HepG2 (cell line): ENCODE results near the gene PRDM11. TPM values are rescaled to one million over a fixed set of nuclear protein-coding genes. Genes with fewer than 3 reads are reported as not detected.

Experiments
- ATAC-seq: fragments of 200-7000 bp; cut with Tn5 transposase; 3 replicates; pipeline ENCODE4 v1.9.1; 2020; ENCODE audit warnings: mild to moderate bottlenecking, moderate library complexity
- BruUV-seq: library from RNA; stranded (reverse); fragments of 400-500 nt; replicated peaks from 2 replicates; lab custom pipeline; 2021; lab: Mats Ljungman, UMichigan
- CTCF ChIA-PET: fragments of 300-600 bp; formaldehyde crosslinking; extraction: SDS; loops from one replicate; lab custom pipeline; 2021; ENCODE audit warnings: low total read pairs, inconsistent platforms, low intra/inter-chr PET ratio; lab: Yijun Ruan, JAX
- POLR2A ChIA-PET: fragments of 350-600 bp; sonication (Branson Sonifier 250); formaldehyde crosslinking; loops from one replicate; lab custom pipeline; 2020; ENCODE audit warnings: antibody characterized with exemption, inconsistent platforms; lab: Yijun Ruan, JAX
- DNase-seq: peaks from one replicate; pipeline ENCODE4 v3.0.0-alpha.2; 2015; ENCODE audit warnings: low spot score
- FAIRE-seq: peaks from 3 replicates; lab custom pipeline; 2011; peaks lifted over from hg19 to GRCh38; lab: Jason Lieb, UNC
- H2AFZ ChIP-seq: one replicate; pipeline ENCODE4 v1.6.1; 2011; ENCODE audit warnings: low read length, inconsistent platforms
- H3K27ac ChIP-seq: fragments of 300-600 bp; 3 replicates; pipeline ENCODE4 v1.8.0; 2011; ENCODE audit warnings: mixed run types, mild to moderate bottlenecking, mixed read lengths, low read length, inconsistent platforms; ENCODE audit not compliant: insufficient read depth; ENCODE audit errors: extremely low read length
- H3K27me3 ChIP-seq, 2 experiments: fragments of 200-600 bp in 1 of 2; 2 replicates in 1 of 2; 3 replicates in 1 of 2; pipeline versions ENCODE4 v1.6.0 to v1.8.0; 2011; ENCODE audit warnings: low read length in 2 of 2, mild to moderate bottlenecking in 2 of 2, moderate library complexity in 2 of 2, inconsistent platforms in 1 of 2; ENCODE audit not compliant: insufficient read depth in 2 of 2, control insufficient read depth in 1 of 2
- H3K36me3 ChIP-seq, 2 experiments: fragments of 200-600 bp in 1 of 2; replicated peaks in 1 of 2; 2 replicates in 1 of 2; 3 replicates in 1 of 2; pipeline versions ENCODE4 v1.5.1 to v1.8.0; 2011; ENCODE audit warnings: low read length in 2 of 2, inconsistent platforms in 1 of 2; ENCODE audit not compliant: insufficient read depth in 2 of 2, control insufficient read depth in 1 of 2
- H3K4me1 ChIP-seq: 2 replicates; pipeline ENCODE4 v1.5.1; 2012; ENCODE audit warnings: low read length, inconsistent platforms; ENCODE audit not compliant: insufficient read depth
- H3K4me2 ChIP-seq: 2 replicates; pipeline ENCODE4 v1.6.0; 2011; ENCODE audit warnings: low read depth, low read length, inconsistent platforms
- H3K4me3 ChIP-seq, 3 experiments: fragments of 200-600 bp in 1 of 3; sonication (generic), shearing (Covaris generic) in 1 of 3; replicated peaks in 1 of 3; 2 replicates each; pipeline ENCODE4 v1.5.1; 2011 to 2016; ENCODE audit warnings: low read length in 3 of 3, inconsistent platforms in 2 of 3, low read depth in 2 of 3, mild to moderate bottlenecking in 2 of 3, control low read depth in 1 of 3, mixed read lengths in 1 of 3; ENCODE audit not compliant: insufficient read depth in 1 of 3
- H3K79me2 ChIP-seq: one replicate; pipeline ENCODE4 v1.6.1; 2011; ENCODE audit warnings: low read length, inconsistent platforms; ENCODE audit not compliant: insufficient read depth
- H3K9ac ChIP-seq: 2 replicates; pipeline ENCODE4 v1.6.0; 2011; ENCODE audit warnings: mild to moderate bottlenecking, low read depth, low read length, inconsistent platforms; ENCODE audit not compliant: insufficient read depth
- H3K9me3 ChIP-seq: 2 replicates; pipeline ENCODE4 v1.5.1; 2012; ENCODE audit warnings: mild to moderate bottlenecking, low read length
- H4K20me1 ChIP-seq: 2 replicates; pipeline ENCODE4 v1.6.0; 2011; ENCODE audit warnings: inconsistent platforms, mild to moderate bottlenecking, low read length, moderate library complexity; ENCODE audit not compliant: insufficient read depth
- CTCF ChIP-seq: sonication (generic); formaldehyde crosslinking; IDR thresholded peaks from 2 replicates; pipeline ENCODE4 v1.5.0; 2020; ENCODE audit warnings: mild to moderate bottlenecking, missing genetic modification reagents, moderate library complexity
- FIP1L1 ChIP-seq: fragments of 200-400 bp; formaldehyde crosslinking; IDR thresholded peaks from 2 replicates; pipeline ENCODE4 v1.6.1; 2018; ENCODE audit warnings: low read depth, mild to moderate bottlenecking, low read length, moderate library complexity, borderline replicate concordance; ENCODE audit not compliant: insufficient read depth
- GFI1 ChIP-seq: sonication (generic); formaldehyde crosslinking; IDR thresholded peaks from 2 replicates; pipeline ENCODE4 v1.5.0; 2020; ENCODE audit warnings: missing genetic modification reagents, mild to moderate bottlenecking, borderline replicate concordance
- KLF9 ChIP-seq: IDR thresholded peaks from 2 replicates; pipeline ENCODE4 v1.6.1; 2016; ENCODE audit warnings: low read depth
- POLR2AphosphoS2 ChIP-seq: IDR thresholded peaks from 2 replicates; pipeline ENCODE4 v1.6.1; 2011; ENCODE audit warnings: low read depth, low read length, improper control_type of control experiment
- PTBP1 ChIP-seq: fragments of 200-400 bp; formaldehyde crosslinking; IDR thresholded peaks from 2 replicates; pipeline ENCODE4 v1.6.1; 2018; ENCODE audit warnings: low read length, low read depth; ENCODE audit not compliant: poor library complexity, severe bottlenecking
- SOX13 ChIP-seq, 3 experiments: fragments of 450-650 bp in 1 of 3; sonication (generic) in 1 of 3; formaldehyde crosslinking in 1 of 3; IDR thresholded peaks in 2 of 3; conservative IDR thresholded peaks in 1 of 3; 2 replicates each; pipeline versions ENCODE4 v1.5.0 to v1.6.1; 2016 to 2020; ENCODE audit warnings: antibody characterized with exemption in 1 of 3, mild to moderate bottlenecking in 1 of 3, missing compliant biosample characterization in 1 of 3, missing genetic modification reagents in 1 of 3, moderate library complexity in 1 of 3
- TCF12 ChIP-seq, 2 experiments: fragments of 450-650 bp in 1 of 2; sonication (generic) in 1 of 2; formaldehyde crosslinking in 1 of 2; IDR thresholded peaks; 2 replicates each; pipeline versions ENCODE4 v1.6.1 to v1.8.0; 2017 to 2022; ENCODE audit warnings: antibody characterized with exemption in 1 of 2, mild to moderate bottlenecking in 1 of 2, missing genetic modification reagents in 1 of 2, moderate library complexity in 1 of 2
- YY1 ChIP-seq: IDR thresholded peaks from 2 replicates; pipeline ENCODE4 v1.6.1; 2011; ENCODE audit warnings: low read length, low read depth, moderate library complexity, mild to moderate bottlenecking; ENCODE audit not compliant: insufficient read depth, insufficient replicate concordance
- ZFP41 ChIP-seq: sonication (generic); formaldehyde crosslinking; IDR thresholded peaks from 2 replicates; pipeline ENCODE4 v1.4.0; 2020; ENCODE audit warnings: mild to moderate bottlenecking, missing genetic modification reagents, borderline replicate concordance
- ZFP62 ChIP-seq: sonication (generic); formaldehyde crosslinking; IDR thresholded peaks from 2 replicates; pipeline ENCODE4 v1.4.0; 2020; ENCODE audit warnings: missing genetic modification reagents
- ZNF761 ChIP-seq: sonication (generic); formaldehyde crosslinking; conservative IDR thresholded peaks from 2 replicates; pipeline ENCODE4 v1.4.0; 2020; ENCODE audit warnings: mild to moderate bottlenecking, missing genetic modification reagents
- WGBS: methylation state at CpG from one replicate; pipeline ENCODE4 v1.1.6; 2017; ENCODE audit warnings: low lambda C conversion rate; 5-methylcytosine and 5-hydroxymethylcytosine counted together
- in situ Hi-C: cut with HindIII; loops from 2 replicates; pipeline ENCODE4 v1.10.0; 2017; ENCODE audit warnings: low pct_unique_long_range_greater_than_20kb; ENCODE audit not compliant: extremely low pct_ligation_motif_present
- intact Hi-C: fragments of 100-400 bp; cut with micrococcal nuclease; formaldehyde crosslinking; loops from one replicate; pipeline ENCODE4 v1.10.0; 2022; ENCODE audit not compliant: unreplicated experiment
- polyA plus RNA-seq, 8 experiments: library from polyadenylated mRNA; depleted of rRNA in 3 of 8; stranded (reverse) in 7 of 8; unstranded in 1 of 8; fragments of >200 nt; fragmentation: Illumina TruSeq in 4 of 8; extraction: Trizol in 4 of 8; gene quantifications; 2 replicates each; pipeline versions ENCODE4 v1.2.1 to v1.2.3, GENCODE V29; 2011 to 2016; ENCODE audit warnings: low read depth in 4 of 8, missing spikeins in 1 of 8, mixed read lengths in 1 of 8; ENCODE audit not compliant: insufficient read depth in 1 of 8
- total RNA-seq, 5 experiments: library from RNA; depleted of rRNA; stranded (reverse); fragments of >200 nt; fragmentation: Illumina TruSeq; extraction: Trizol; gene quantifications; 2 replicates each; pipeline ENCODE4 v1.2.3, GENCODE V29; 2016; ENCODE audit warnings: low read depth in 1 of 5
- TF ChIP-seq, protein P1 (sequence below): sonication (generic); formaldehyde crosslinking; IDR thresholded peaks from 2 replicates; pipeline ENCODE4 v1.5.0; 2020; ENCODE audit warnings: mild to moderate bottlenecking, missing genetic modification reagents

PRDM11 gene
- total and polyA plus RNA-seq, 2 of the 13 experiments (the other 11 are each of a cell fraction or from before 2014, with no cell fraction given) = 3.4 to 4.7 TPM

DNA sequence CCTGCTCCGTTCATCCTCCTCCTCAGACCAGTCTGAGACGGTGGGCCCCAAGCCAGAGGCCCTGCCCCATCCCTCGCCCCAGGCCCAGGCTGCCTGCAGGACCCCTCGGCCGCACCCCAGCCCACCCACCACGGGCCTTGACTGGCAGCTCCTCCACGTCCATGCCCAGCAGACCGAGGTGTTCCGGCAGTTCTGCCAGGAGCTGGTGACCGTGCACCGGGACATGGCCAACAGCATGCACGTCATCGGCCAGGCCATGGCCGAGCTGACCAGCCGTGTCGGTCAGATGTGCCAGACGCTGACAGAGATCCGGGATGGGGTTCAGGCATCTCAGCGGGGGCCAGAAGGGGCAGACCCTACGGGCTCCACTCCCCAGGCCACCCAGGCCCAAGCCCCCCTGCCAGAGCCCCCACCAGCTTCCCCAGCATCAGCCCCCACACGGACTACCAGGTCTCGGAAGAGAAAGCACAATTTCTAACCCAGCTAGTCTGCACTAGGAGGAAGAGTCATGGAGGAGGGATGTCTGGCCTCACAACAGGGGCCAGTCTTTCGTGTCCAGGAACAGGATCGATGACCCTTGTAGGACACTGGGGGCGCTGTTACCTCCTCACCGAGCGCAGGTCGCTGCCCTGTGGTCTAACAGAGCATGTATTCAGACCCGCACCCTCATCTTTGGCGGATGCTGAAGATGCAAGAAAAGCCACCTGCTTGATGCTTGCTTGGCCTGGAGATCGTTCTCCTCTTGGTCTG lies 66.3 kb downstream of the PRDM11 start:
- ChIA-PET CTCF (no interaction called here), POLR2A (no interaction called here)
- Histone ChIP-seq H3K9ac (no peak overlapping the region), H3K79me2 (no peaks in the 10 kb centered on the region), H3K9me3 (no peaks in the 10 kb centered on the region), H2AFZ (no peak overlapping the region), H3K36me3 (peaks cover 0 to 7% of the 10 kb centered on the region in 2 experiments; a peak in 4 of 5 replicates), H3K4me1 (no peaks in the 10 kb centered on the region), H4K20me1 (no peaks in the 10 kb centered on the region), H3K27ac (no peak overlapping the region), H3K4me2 (no peak overlapping the region), H3K27me3 (no peaks in the 10 kb centered on the region), H3K4me3 (no peak overlapping the region)
- no TSS peak for BruUV-seq
- ATAC-seq (peak; percentile 58), FAIRE-seq (no peak), DNase-seq (no peak)
- TF ChIP-seq GFI1 (no peak), CTCF (CRISPR knock-in tag) (0 out of 2 replicates have a peak, but pooled peaks have one; percentile 13)
- intact Hi-C loops = no loop called here
- in situ Hi-C loops = no loop called here
- WGBS = 96% methylated on average over 5 of the region's 31 CpGs

DNA sequence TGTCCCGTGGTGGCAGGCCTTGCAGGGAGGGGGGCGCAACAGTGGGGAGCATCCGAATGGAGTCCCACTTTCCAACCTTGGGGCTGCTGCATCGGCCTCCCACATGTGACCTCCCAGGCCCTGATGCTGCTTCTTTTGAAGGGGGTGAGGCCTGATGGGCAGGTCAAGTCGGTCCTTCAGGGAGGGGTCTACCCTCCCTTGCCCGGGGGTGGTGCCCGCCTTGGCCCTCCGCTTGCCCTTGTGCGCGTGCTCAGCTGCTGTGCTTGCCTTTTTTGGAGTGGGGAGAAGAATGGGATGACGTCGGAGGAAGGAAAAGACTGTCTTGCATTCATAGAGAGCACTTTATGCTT lies 66.9 kb downstream of the PRDM11 start:
- CTCF ChIA-PET = no interaction called here
- intact Hi-C loops = no loop called here
- 89% methylated on average over 8 of the region's 12 CpGs for WGBS
- in situ Hi-C loops = no loop called here
- FAIRE-seq (no peak), DNase-seq (no peak), ATAC-seq (no peak)
- BruUV-seq = no TSS peak
- POLR2A ChIA-PET = no interaction called here
- Histone ChIP-seq H3K27ac (no peak overlapping the region), H3K27me3 (no peaks in the 10 kb centered on the region), H3K9me3 (no peaks in the 10 kb centered on the region), H3K4me1 (no peaks in the 10 kb centered on the region), H3K9ac (no peak overlapping the region), H3K79me2 (no peaks in the 10 kb centered on the region), H2AFZ (no peak overlapping the region), H3K4me2 (no peak overlapping the region), H3K4me3 (no peak overlapping the region), H3K36me3 (peaks cover 0 to 7% of the 10 kb centered on the region in 2 experiments; a peak in 4 of 5 replicates), H4K20me1 (no peaks in the 10 kb centered on the region)
- no peak for TF ChIP-seq KLF9
- no peak for TF ChIP-seq FIP1L1
- no peak for TF ChIP-seq ZFP41 (CRISPR knock-in tag)
- no peak for TF ChIP-seq ZFP62
- no peak for TF ChIP-seq ZNF761
- TF ChIP-seq PTBP1 = no peak
- TF ChIP-seq SOX13 (IDR thresholded peaks at IDR 0.05) = no peak
- no peak for TF ChIP-seq SOX13 (CRISPR knock-in tag; conservative IDR thresholded peaks at IDR 0.05 in 1 of 2, IDR thresholded peaks at IDR 0.05 in 1 of 2)
- TF ChIP-seq TCF12 (IDR thresholded peaks at IDR 0.05) = no peak
- no peak for TF ChIP-seq TCF12 (CRISPR knock-in tag; IDR thresholded peaks at IDR 0.05)
- no peak for TF ChIP-seq YY1
- TF ChIP-seq POLR2AphosphoS2 = no peak
- TF ChIP-seq, protein P1, sequence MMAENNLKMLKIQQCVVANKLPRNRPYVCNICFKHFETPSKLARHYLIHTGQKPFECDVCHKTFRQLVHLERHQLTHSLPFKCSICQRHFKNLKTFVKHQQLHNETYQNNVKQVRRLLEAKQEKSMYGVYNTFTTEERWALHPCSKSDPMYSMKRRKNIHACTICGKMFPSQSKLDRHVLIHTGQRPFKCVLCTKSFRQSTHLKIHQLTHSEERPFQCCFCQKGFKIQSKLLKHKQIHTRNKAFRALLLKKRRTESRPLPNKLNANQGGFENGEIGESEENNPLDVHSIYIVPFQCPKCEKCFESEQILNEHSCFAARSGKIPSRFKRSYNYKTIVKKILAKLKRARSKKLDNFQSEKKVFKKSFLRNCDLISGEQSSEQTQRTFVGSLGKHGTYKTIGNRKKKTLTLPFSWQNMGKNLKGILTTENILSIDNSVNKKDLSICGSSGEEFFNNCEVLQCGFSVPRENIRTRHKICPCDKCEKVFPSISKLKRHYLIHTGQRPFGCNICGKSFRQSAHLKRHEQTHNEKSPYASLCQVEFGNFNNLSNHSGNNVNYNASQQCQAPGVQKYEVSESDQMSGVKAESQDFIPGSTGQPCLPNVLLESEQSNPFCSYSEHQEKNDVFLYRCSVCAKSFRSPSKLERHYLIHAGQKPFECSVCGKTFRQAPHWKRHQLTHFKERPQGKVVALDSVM = no peak
